ENCODE data around the gene SLC46A2. TPM values are rescaled to one million over a fixed set of nuclear protein-coding genes. Genes with fewer than 3 reads are reported as not detected.

SLC46A2 gene
- total and polyA plus RNA-seq, 9 of the 15 experiments (the other 6 are each of a cell fraction or from before 2014, with no cell fraction given): not detected

DNA sequence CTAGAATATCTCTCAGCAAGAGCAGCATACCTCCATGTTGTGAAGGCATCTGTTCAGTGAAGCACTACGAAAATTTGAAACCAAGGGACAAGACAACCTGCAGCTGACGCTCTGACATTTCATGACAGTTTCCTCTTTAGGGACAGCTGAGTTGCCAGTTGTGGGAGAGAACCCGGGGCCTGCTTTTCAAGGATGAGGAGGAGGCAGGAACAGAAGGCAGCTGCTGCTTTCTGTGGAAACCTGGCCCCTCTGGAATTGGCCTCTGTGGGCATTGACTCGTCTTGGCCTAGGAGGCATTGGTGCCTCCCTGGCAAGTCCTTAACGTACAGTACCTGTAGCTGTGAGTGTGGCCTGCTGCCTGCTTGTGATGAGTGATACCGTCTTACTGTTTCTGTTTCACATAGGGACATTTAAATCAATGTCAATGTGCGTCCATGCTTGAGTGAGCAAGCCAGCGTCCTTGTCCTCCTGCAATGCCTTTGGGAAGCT, 21.6 kb downstream of the SLC46A2 start (continued):
- TF ChIP-seq, protein P1, sequence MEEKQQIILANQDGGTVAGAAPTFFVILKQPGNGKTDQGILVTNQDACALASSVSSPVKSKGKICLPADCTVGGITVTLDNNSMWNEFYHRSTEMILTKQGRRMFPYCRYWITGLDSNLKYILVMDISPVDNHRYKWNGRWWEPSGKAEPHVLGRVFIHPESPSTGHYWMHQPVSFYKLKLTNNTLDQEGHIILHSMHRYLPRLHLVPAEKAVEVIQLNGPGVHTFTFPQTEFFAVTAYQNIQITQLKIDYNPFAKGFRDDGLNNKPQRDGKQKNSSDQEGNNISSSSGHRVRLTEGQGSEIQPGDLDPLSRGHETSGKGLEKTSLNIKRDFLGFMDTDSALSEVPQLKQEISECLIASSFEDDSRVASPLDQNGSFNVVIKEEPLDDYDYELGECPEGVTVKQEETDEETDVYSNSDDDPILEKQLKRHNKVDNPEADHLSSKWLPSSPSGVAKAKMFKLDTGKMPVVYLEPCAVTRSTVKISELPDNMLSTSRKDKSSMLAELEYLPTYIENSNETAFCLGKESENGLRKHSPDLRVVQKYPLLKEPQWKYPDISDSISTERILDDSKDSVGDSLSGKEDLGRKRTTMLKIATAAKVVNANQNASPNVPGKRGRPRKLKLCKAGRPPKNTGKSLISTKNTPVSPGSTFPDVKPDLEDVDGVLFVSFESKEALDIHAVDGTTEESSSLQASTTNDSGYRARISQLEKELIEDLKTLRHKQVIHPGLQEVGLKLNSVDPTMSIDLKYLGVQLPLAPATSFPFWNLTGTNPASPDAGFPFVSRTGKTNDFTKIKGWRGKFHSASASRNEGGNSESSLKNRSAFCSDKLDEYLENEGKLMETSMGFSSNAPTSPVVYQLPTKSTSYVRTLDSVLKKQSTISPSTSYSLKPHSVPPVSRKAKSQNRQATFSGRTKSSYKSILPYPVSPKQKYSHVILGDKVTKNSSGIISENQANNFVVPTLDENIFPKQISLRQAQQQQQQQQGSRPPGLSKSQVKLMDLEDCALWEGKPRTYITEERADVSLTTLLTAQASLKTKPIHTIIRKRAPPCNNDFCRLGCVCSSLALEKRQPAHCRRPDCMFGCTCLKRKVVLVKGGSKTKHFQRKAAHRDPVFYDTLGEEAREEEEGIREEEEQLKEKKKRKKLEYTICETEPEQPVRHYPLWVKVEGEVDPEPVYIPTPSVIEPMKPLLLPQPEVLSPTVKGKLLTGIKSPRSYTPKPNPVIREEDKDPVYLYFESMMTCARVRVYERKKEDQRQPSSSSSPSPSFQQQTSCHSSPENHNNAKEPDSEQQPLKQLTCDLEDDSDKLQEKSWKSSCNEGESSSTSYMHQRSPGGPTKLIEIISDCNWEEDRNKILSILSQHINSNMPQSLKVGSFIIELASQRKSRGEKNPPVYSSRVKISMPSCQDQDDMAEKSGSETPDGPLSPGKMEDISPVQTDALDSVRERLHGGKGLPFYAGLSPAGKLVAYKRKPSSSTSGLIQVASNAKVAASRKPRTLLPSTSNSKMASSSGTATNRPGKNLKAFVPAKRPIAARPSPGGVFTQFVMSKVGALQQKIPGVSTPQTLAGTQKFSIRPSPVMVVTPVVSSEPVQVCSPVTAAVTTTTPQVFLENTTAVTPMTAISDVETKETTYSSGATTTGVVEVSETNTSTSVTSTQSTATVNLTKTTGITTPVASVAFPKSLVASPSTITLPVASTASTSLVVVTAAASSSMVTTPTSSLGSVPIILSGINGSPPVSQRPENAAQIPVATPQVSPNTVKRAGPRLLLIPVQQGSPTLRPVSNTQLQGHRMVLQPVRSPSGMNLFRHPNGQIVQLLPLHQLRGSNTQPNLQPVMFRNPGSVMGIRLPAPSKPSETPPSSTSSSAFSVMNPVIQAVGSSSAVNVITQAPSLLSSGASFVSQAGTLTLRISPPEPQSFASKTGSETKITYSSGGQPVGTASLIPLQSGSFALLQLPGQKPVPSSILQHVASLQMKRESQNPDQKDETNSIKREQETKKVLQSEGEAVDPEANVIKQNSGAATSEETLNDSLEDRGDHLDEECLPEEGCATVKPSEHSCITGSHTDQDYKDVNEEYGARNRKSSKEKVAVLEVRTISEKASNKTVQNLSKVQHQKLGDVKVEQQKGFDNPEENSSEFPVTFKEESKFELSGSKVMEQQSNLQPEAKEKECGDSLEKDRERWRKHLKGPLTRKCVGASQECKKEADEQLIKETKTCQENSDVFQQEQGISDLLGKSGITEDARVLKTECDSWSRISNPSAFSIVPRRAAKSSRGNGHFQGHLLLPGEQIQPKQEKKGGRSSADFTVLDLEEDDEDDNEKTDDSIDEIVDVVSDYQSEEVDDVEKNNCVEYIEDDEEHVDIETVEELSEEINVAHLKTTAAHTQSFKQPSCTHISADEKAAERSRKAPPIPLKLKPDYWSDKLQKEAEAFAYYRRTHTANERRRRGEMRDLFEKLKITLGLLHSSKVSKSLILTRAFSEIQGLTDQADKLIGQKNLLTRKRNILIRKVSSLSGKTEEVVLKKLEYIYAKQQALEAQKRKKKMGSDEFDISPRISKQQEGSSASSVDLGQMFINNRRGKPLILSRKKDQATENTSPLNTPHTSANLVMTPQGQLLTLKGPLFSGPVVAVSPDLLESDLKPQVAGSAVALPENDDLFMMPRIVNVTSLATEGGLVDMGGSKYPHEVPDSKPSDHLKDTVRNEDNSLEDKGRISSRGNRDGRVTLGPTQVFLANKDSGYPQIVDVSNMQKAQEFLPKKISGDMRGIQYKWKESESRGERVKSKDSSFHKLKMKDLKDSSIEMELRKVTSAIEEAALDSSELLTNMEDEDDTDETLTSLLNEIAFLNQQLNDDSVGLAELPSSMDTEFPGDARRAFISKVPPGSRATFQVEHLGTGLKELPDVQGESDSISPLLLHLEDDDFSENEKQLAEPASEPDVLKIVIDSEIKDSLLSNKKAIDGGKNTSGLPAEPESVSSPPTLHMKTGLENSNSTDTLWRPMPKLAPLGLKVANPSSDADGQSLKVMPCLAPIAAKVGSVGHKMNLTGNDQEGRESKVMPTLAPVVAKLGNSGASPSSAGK (IDR thresholded peaks at IDR 0.05): no peak
